GM18511 (cell line): ENCODE results near the gene MPZ.
"Not testable (repeated sequence)": the region's sequence is repeated elsewhere in the genome, so short reads cannot be mapped to it uniquely, and the experiment has no call there.

Experiments used
- ATAC-seq: cut with Tn5 transposase; IDR thresholded peaks from one replicate; pipeline ENCODE4 v1.9.1; 2021; ENCODE audit warnings: mild to moderate bottlenecking, moderate library complexity; ENCODE audit not compliant: unreplicated experiment

Gene MPZ

GRCh38 chr1:161258439-161259344 lies 51.1 kb downstream of the MPZ start, which contains the start of gene PCP4L1:
Gene PCP4L1 (plus strand): TSS chr1:161258745. CDS start chr1:161258975, 230 bp downstream.
- peak; percentile 65 for ATAC-seq

- ATAC-seq: not testable (repeated sequence)
Measured at GRCh38 chr1:161257109-161257508, 52.7 kb downstream of the MPZ start.

- not testable (repeated sequence) for ATAC-seq
Measured at GRCh38 chr1:161255955-161256520, 53.7 kb downstream of the MPZ start.

GRCh38 chr1:161255302-161255701 lies 54.5 kb downstream of the MPZ start:
- not testable (repeated sequence) for ATAC-seq
